HG03095 (cell line): ENCODE data around the gene PMPCA.

Experiments
- ATAC-seq: cut with Tn5 transposase; IDR thresholded peaks from one replicate; pipeline ENCODE4 v1.9.1; 2021; ENCODE audit warnings: moderate library complexity; ENCODE audit not compliant: unreplicated experiment

Gene PMPCA

DNA sequence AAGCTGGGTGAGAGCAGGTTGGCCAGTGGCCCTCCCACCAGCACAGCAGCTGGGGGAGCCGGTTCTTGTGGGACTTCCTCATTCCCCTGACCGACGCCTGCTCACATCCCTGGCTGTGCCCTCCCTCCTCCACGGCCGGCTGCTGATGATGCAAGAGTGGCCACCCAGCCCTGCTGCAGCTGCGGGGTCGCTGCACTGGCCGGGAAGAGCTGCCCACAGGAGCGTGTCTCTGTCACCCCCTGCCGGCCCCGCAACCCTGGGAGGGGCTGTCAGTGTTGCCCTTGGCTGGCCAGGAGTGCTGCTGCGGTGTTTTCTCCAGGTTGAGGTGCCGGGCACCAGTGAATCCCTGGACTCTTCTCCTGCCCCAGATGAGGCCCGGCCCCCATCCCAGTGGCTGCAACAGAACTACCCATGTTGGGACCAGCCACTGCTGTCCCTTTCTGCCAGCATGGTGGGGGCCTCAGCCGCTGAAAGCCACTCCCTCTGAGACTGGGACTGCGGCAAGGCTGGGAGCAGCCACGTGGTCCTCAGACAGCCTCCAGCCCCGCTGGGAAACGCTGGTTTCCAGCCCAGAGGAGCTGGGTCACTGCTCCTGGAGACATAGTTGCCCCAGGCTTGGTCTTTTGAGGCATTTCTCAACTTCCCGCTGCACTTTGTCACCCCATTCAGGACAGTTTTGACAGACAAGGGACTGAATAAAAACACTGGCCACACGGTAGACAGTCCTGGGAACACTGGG lies 37.7 kb upstream of the PMPCA start:
- ATAC-seq = no peak

GRCh38 chr9:136373300-136374182 lies 36.9 kb upstream of the PMPCA start, which contains the start of gene CARD9:
Gene CARD9 (minus strand): TSS chr9:136373669. CDS start chr9:136372078, 1,591 bp downstream.
- ATAC-seq = no peak

DNA sequence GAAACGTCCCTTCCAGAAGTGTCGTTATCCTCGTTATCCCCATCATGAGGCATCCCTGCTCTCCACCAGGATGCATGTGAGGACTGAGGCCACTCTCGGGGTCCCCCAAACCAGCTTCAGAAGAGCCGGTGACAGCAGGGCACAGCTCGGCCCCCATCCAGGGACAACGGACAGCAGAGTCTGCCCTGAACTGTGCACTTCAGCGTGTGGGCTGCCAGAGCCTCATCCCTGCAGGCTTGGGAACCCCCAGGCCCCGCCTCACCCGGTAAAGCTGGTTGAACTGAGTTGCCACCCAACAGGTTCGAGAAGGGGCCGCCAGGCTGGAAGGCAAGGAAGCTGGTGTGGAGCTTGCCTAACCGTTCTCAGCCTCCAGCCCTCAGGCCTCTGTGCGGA lies 36.3 kb upstream of the PMPCA start:
- ATAC-seq = no peak

- ATAC-seq = no peak
Observed at GRCh38 chr9:136375096-136375495, 35.4 kb upstream of the PMPCA start.

DNA sequence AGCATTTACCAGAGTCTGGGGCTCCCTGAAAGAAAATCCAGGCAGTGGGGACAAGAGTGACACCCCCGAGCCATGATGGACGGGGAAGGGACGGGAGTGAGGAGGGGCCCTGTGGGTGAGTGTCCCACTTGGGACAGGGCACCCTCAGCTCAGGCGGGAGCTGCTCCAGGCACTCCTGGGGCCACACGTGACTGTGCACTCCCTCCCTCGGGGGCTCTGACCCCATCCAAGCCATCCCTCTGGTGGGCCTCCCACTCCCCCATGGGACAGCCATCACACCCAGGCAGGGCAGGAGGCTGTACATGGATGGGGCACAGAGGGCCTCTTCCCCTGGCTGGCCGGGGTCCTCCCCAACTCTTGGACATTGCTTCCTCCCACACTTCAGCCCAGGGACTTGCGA lies 34.0 kb upstream of the PMPCA start:
- ATAC-seq = no peak

GRCh38 chr9:136377341-136378169 lies 32.9 kb upstream of the PMPCA start:
- no peak for ATAC-seq

- no peak for ATAC-seq
Observed at GRCh38 chr9:136378170-136379002, 32.1 kb upstream of the PMPCA start.

DNA sequence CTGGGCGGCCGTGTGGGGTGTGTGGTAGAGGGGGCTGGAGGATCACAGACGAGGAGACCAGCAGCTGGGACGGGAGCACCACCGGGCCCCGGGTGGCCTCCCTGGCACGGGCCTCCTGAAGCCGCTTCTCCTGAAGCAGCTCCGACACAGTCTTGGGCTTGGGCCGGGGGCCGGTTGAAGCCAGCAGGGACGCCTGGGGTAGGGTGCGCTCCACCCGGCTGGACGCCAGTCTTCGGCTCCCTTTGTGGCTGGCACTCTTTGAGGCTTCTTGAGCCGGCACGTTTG lies 31.5 kb upstream of the PMPCA start:
- ATAC-seq = no peak

DNA sequence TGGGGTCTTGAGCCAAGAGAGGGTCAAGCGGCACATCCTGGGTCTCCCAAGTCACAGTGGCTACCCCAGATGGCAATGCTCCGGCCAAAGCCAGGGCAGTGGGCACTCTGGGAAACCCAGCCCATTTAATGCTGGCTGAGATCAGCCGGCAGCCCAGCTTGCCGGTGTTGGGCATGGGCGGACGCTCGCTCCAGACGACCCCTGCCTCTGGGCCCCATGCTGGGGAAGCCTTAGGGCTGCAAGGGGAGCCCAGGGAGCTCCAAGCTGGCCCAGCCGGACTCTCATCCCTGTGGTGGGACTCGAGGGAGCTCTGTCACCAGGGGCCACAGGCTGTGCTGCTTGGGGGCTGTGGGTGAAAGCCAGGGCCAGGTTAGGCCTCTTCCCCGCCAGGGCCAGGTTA lies 31.1 kb upstream of the PMPCA start:
- ATAC-seq = no peak

DNA sequence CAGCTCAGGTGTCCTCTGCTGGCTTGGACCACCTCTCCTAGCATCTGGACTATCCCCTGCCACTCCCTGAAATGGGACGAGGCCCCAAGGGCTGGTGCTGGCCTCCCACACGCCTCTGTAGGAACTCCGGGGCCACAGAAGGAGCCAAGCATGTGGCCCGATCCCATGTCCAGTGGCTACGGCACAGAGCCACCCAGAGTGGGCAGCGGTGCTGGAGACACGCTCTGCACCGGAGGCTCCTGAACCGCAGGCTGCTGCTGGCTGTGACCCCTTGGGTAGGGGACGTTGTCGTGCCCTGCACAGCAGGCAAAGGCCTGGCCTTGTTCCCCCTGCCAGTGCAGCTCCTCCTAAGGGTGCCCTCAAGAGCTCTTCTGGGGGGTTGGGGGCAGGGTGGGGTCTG lies 30.6 kb upstream of the PMPCA start:
- no peak for ATAC-seq

GRCh38 chr9:136380381-136380780 lies 30.1 kb upstream of the PMPCA start:
- ATAC-seq = no peak

GRCh38 chr9:136381311-136381710 lies 29.1 kb upstream of the PMPCA start:
- ATAC-seq = no peak

GRCh38 chr9:136381966-136382513 lies 28.4 kb upstream of the PMPCA start:
- no peak for ATAC-seq

- no peak for ATAC-seq
Observed at GRCh38 chr9:136383436-136383835, 27.0 kb upstream of the PMPCA start.

GRCh38 chr9:136385015-136385414 lies 25.4 kb upstream of the PMPCA start:
- ATAC-seq = no peak

GRCh38 chr9:136386018-136386417 lies 24.4 kb upstream of the PMPCA start:
- ATAC-seq = no peak

GRCh38 chr9:136387217-136387616 lies 23.2 kb upstream of the PMPCA start:
- no peak for ATAC-seq

DNA sequence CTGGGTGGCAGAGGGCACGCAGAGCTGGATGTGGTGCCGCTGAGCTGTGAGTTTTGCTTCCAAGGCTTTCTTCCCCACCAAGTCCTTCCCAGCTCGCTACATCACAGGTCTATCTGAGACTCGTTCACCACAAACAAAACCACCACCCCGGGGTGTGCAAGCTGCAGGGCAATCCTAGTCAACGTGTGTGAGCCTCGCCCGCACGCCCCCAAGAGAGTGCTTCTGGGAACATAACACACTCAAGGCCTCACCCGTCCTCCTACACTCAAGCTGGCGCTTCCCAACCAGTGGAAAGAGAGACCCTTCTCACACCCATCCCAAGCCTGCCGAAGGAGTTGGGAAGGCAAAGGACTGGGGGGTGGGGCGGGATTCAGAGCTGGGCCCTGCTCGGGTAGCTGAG lies 21.1 kb upstream of the PMPCA start:
- no peak for ATAC-seq

DNA sequence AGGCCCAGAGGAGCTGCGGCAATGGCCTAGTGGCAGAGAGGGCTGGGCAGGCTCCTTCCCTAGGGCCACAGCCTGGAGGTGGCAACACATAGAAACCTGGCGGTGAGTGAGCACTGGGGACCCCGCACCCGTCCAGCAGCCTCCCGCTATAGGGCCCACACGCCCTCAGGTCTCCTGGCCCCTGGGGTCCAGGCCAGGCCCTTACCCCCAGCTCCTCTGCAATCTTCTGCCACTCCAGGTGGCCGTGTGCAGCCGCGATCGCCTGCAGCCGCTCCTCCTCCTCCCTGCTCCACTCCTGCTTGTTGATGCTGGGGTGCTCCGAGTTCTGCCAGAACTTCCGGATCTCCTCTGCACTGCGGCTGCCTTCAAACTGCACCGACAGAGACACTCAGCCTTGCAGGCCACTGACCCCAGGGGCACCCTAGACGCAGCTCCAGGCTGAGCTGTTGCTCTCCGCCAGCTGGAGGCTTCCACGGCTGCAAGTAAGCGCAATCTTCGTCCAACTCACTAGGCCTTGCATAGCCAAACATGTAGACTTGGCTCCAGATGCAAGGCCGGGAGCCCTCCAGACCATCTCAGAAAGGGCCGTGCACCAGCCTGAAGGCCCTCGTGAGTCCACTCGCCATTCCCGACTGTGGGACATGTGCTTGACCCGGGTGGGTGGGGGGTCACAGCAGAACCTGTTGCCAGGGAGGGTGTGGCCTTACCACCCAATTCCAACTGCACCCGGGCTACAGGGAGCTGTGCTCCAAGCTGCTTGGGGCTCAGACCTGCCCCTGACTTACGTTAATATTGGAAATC lies 18.5 kb upstream of the PMPCA start:
- no peak for ATAC-seq
